Choroid plexus epithelial cell (primary cell): ENCODE data around the gene TFE3.
A peak's percentile ranks its signal among the peaks of the same experiment; 100 is the strongest.

Source experiments
- DNase-seq: peaks from one replicate; pipeline ENCODE4 v3.0.0-alpha.2; 2010; ENCODE audit warnings: low read depth
- H3K4me3 ChIP-seq: 2 replicates; pipeline ENCODE4 v1.5.1; 2011; ENCODE audit warnings: low read depth, mild to moderate bottlenecking, control low read depth, low read length, moderate library complexity
- TF ChIP-seq, protein P1 (sequence below): conservative IDR thresholded peaks from 2 replicates; pipeline ENCODE4 v1.5.1; 2011; ENCODE audit warnings: low read depth, mild to moderate bottlenecking, control low read depth, inconsistent platforms, low read length, moderate library complexity

Gene TFE3

DNA sequence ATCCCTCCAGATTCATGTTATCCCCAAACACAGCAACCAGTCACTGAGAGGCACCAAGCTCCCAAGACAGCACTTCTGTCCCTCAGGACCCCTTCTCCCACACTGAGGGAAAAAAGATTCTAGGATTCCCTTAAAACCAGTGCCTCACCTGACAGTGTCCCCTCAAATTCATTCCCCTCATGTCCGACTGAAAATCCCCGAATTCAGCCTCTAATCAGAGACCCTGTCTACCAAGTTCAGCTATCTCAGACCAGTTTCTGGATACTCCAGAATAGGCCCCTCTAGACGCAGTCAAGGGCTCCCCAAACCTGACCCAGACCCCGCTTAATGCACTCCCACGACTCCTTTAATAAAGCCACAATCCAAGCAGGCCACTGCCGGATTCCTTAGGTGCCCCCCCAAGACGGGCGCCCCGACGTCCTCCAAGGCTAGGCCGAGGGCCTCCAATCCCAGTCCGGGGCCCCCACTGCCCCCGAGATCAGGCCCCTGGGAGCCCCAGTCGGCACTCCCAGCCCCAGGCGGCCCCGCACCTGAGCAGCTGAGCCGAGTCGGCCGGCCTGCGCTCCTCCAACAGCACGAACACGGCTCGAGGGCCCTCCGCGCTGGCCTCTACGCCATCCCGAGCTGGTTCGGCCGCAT, 457 bp downstream of the TFE3 start:
- DNase-seq: peak; percentile 9
- H3K4me3 ChIP-seq: peak overlapping the region; percentile 78
- TF ChIP-seq, protein P1, sequence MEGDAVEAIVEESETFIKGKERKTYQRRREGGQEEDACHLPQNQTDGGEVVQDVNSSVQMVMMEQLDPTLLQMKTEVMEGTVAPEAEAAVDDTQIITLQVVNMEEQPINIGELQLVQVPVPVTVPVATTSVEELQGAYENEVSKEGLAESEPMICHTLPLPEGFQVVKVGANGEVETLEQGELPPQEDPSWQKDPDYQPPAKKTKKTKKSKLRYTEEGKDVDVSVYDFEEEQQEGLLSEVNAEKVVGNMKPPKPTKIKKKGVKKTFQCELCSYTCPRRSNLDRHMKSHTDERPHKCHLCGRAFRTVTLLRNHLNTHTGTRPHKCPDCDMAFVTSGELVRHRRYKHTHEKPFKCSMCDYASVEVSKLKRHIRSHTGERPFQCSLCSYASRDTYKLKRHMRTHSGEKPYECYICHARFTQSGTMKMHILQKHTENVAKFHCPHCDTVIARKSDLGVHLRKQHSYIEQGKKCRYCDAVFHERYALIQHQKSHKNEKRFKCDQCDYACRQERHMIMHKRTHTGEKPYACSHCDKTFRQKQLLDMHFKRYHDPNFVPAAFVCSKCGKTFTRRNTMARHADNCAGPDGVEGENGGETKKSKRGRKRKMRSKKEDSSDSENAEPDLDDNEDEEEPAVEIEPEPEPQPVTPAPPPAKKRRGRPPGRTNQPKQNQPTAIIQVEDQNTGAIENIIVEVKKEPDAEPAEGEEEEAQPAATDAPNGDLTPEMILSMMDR: no peak

DNA sequence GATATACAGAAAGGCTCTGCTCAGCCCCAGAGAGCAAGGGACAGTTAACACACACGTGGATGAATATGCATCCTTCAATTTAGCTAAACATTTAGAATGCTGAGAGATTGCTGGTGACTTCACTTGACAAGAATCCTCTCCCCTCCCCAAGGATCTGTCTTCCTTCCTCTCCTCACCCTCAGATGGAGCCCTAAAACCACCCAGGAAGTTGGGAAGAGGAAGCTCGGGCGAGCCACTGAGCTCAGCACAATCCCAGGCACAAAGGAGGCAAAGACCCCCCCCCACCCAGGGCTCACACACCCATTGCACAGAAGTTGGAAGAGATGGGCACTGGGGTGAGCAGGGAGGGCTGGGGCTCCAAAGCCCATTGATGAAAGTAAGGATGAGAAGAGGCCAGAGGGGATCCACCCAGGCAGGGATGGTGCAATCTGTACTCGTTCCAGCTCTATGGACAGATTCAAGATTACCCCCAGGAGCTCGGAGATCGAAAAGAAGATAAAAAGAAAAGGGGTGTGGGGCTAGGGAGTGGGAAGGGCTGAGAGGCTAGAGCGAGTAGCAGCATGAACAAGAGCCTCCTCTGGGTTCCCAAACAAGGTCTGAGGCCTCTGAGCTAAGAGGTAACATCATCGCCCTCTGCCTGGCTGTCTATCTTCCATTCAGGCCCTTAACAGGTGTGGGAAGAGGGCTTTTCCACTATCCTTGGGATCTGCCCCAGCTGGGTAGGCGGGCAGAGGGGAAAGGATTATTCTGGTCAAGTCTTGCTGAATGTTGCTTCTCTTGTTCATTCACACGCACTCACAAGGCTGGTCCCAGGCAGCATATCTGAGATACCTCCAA, 1.2 kb downstream of the TFE3 start:
- TF ChIP-seq, protein P1: no peak
- peak overlapping the region; percentile 78 for H3K4me3 ChIP-seq
- DNase-seq: peak; percentile 57

DNA sequence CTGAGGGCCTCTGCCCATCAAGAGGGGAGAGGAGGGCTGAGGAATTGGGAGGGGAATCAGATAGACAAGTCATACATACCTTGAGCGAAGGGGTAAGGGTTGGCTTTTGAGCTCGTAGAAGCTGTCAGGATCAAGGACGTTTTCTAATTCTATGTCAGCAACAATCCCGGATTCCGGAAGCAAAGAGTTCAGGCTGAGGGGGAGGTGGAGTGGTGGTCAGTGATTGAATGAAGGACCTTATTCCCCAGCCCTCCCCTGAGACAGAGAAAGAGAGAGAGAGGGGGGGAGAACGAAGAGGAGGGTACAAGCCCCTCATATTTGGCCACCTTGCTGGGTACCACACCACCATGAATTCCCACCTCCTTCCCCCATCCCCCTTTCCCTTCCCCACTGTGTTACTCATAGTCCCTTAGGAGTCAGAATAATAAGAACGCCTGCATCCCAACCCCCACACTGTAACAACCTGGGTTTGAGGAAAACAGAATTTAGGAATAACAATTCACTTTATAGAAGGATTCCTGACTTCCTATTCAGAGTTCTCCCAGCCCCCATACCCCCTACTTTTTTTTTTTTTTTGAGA, 2.7 kb downstream of the TFE3 start:
- peak overlapping the region; percentile 44 for H3K4me3 ChIP-seq
- TF ChIP-seq, protein P1: no peak
- DNase-seq: peak; percentile 14

DNA sequence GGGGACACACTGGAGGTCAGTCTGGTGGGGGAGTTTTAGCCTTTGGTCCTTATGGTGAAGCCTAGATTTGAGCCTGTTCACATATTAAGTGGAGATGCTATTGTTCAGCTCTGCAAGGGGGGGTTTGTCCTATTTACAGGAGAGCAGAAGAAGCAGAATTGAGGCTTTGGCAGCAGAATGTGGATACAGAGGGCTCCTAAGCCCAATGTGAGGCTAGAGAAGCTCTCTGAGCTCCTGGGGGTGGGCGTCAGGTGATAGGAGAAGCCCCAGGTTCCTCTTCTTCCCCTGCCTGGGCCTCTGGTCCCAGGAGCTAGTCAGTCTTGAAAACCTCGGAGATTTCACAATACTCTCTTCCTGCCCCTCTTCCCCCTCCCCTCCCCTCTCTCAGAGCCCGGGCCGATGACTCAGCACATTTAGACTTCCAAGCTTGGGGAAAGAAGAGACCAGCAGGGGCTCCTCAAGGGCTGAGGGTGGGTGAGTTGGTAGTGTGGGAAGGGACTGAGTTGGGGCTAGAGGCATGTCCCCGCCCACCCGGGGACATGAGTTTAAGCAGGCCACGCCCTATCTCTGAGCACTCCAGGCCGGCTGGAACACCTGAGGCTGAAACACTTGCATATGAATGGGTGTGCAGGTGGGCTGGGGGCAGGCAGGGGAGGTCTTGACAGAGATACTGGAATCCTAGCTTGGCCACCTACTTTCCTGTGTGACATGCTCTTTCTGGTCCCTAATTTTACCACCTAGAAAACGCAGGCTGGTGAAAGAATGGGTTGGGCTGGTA, 3.4 kb downstream of the TFE3 start:
- DNase-seq: peak; percentile 93
- TF ChIP-seq, protein P1: peak; percentile 25
- H3K4me3 ChIP-seq: peak overlapping the region; percentile 44

DNA sequence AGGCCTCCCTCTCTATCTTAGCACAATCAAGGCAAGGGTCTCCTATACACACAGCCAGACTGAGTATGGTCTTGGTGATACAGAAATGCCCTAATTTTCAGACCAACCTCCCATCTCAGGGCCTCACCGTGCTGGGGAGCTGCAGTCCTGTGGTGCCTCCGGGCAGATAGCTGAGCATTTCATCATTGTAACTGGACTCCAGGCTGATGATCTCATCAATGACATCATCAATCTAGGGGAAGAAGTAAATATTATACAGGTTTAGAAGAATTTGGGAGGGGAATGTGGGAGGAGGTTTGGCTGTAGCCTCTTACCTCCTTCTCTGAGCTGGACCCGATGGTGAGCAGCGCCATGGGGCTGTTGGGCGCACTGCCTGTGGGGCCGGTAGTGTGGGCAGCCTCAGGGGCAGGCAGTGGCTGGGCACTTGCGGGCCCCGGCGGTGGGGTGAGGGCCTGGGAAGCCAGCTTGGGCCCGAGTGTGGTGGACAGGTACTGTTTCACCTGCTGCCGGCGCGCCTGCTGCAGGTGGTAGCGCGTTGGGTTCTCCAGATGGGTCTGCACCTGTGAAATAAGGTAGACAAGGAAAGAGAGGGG, 5.2 kb downstream of the TFE3 start:
- TF ChIP-seq, protein P1: no peak
- DNase-seq: peak; percentile 62
- H3K4me3 ChIP-seq: no peak overlapping the region

DNA sequence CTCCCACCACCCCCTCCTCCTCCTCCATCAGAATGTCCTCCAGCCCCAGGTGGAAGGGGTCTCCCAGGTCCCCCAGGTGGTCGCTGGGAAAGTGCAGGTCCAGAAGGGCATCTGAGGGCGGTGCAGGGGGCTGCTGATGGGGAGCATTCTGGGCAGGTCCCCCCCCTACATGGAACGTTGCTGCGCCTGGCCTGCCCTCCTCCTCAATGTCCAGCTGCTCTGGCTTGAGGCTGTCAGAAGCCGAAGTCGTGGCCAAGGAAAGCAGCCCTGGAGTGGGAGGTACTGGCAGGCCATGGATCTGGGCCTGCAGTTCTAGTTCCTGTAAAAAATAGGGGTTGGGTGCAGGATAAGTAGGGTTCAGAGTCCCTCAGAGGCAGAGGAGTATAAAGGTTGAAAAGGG, 12.9 kb downstream of the TFE3 start:
- TF ChIP-seq, protein P1: no peak
- DNase-seq: no peak
- H3K4me3 ChIP-seq: no peak overlapping the region
